HEK293 (cell line): ENCODE measurements around the gene CLPSL2.

Experiments used
- CTCF ChIA-PET: fragments of 350-600 bp; formaldehyde crosslinking; extraction: SDS; loops from one replicate; lab custom pipeline; 2021; ENCODE audit warnings: antibody characterized with exemption; lab: Yijun Ruan, JAX
- POLR2A ChIA-PET: fragments of 300-600 bp; formaldehyde crosslinking; extraction: SDS; loops from one replicate; lab custom pipeline; 2020; ENCODE audit warnings: antibody characterized with exemption, inconsistent platforms; lab: Yijun Ruan, JAX
- H3K27ac ChIP-seq: fragments of 200-500 bp; sonication (Bioruptor generic); 2 replicates; pipeline ENCODE4 v1.5.1; 2014; ENCODE audit warnings: low read depth, low read length, control low read depth, inconsistent platforms; ENCODE audit errors: extremely low read depth
- H3K36me3 ChIP-seq, 2 experiments: fragments of 200-500 bp in 1 of 2; sonication (Bioruptor generic) in 1 of 2; 1 replicate in 1 of 2; 2 replicates in 1 of 2; pipeline ENCODE4 v1.5.1; 2014 to 2017; ENCODE audit warnings: inconsistent platforms in 2 of 2, low read length in 2 of 2; ENCODE audit not compliant: control insufficient read depth in 2 of 2, insufficient read depth in 1 of 2
- H3K4me1 ChIP-seq: fragments of 200-500 bp; sonication (Bioruptor generic); 2 replicates; pipeline ENCODE4 v1.5.1; 2014; ENCODE audit warnings: mild to moderate bottlenecking, low read length, inconsistent platforms; ENCODE audit not compliant: control insufficient read depth, insufficient read depth
- H3K4me3 ChIP-seq: 2 replicates; pipeline ENCODE4 v1.5.1; 2011; ENCODE audit warnings: low read depth, mild to moderate bottlenecking, control low read depth, low read length, moderate library complexity
- H3K9me3 ChIP-seq: fragments of 200-500 bp; sonication (Bioruptor generic); 2 replicates; pipeline ENCODE4 v1.5.1; 2014; ENCODE audit warnings: low read depth, low read length, inconsistent platforms; ENCODE audit not compliant: control insufficient read depth, insufficient read depth
- EGR2 ChIP-seq: fragments of 450-650 bp; formaldehyde crosslinking; IDR thresholded peaks from 2 replicates; pipeline ENCODE4 v1.5.1; 2016; ENCODE audit warnings: low read depth, missing biosample characterization, missing genetic modification characterization
- GLIS1 ChIP-seq: fragments of 450-650 bp; formaldehyde crosslinking; IDR thresholded peaks from 2 replicates; pipeline ENCODE4 v1.5.1; 2016; ENCODE audit warnings: missing biosample characterization, missing genetic modification characterization
- IKZF3 ChIP-seq: fragments of 450-650 bp; IDR thresholded peaks from 2 replicates; pipeline ENCODE4 v1.5.0; 2018; ENCODE audit warnings: missing biosample characterization, mild to moderate bottlenecking, missing genetic modification characterization, moderate library complexity
- KLF1 ChIP-seq: fragments of 450-650 bp; formaldehyde crosslinking; IDR thresholded peaks from 2 replicates; pipeline ENCODE4 v1.5.1; 2016; ENCODE audit warnings: missing biosample characterization, missing genetic modification characterization
- SCRT2 ChIP-seq: fragments of 450-650 bp; formaldehyde crosslinking; IDR thresholded peaks from 2 replicates; pipeline ENCODE4 v1.5.1; 2016; ENCODE audit warnings: missing biosample characterization, missing genetic modification characterization
- ZFHX2 ChIP-seq: fragments of 450-650 bp; formaldehyde crosslinking; conservative IDR thresholded peaks from 2 replicates; pipeline ENCODE4 v1.5.1; 2016; ENCODE audit warnings: missing biosample characterization, missing genetic modification characterization
- ZIC2 ChIP-seq: fragments of 450-650 bp; formaldehyde crosslinking; IDR thresholded peaks from 2 replicates; pipeline ENCODE4 v1.5.1; 2016; ENCODE audit warnings: missing biosample characterization, missing genetic modification characterization
- ZNF112 ChIP-seq: fragments of 450-650 bp; formaldehyde crosslinking; IDR thresholded peaks from 2 replicates; pipeline ENCODE4 v1.5.0; 2017; ENCODE audit warnings: missing biosample characterization, missing genetic modification characterization
- ZNF155 ChIP-seq: fragments of 450-650 bp; formaldehyde crosslinking; IDR thresholded peaks from 2 replicates; pipeline ENCODE4 v1.5.1; 2016; ENCODE audit warnings: missing biosample characterization, missing genetic modification characterization
- ZNF341 ChIP-seq: fragments of 450-650 bp; formaldehyde crosslinking; IDR thresholded peaks from 2 replicates; pipeline ENCODE4; 2016; ENCODE audit warnings: low read depth, missing biosample characterization, missing genetic modification characterization
- ZNF548 ChIP-seq: fragments of 450-650 bp; formaldehyde crosslinking; IDR thresholded peaks from 2 replicates; pipeline ENCODE4 v1.5.1; 2016; ENCODE audit warnings: missing biosample characterization, missing genetic modification characterization
- ZNF558 ChIP-seq: fragments of 450-650 bp; formaldehyde crosslinking; IDR thresholded peaks from 2 replicates; pipeline ENCODE4 v1.5.1; 2016; ENCODE audit warnings: missing biosample characterization, missing genetic modification characterization
- ZNF658 ChIP-seq: fragments of 450-650 bp; formaldehyde crosslinking; IDR thresholded peaks from 2 replicates; pipeline ENCODE4; 2016; ENCODE audit warnings: missing biosample characterization, missing genetic modification characterization
- ZNF768 ChIP-seq: fragments of 450-650 bp; formaldehyde crosslinking; IDR thresholded peaks from 2 replicates; pipeline ENCODE4 v1.5.1; 2018; ENCODE audit warnings: missing biosample characterization, mild to moderate bottlenecking, missing genetic modification characterization
- ZSCAN30 ChIP-seq: fragments of 450-650 bp; IDR thresholded peaks from 2 replicates; pipeline ENCODE4 v1.5.1; 2018; ENCODE audit warnings: missing biosample characterization, mild to moderate bottlenecking, missing genetic modification characterization, moderate library complexity
- TF ChIP-seq, protein P1 (sequence below): fragments of 450-650 bp; formaldehyde crosslinking; IDR thresholded peaks from 2 replicates; pipeline ENCODE4 v1.5.1; 2016; ENCODE audit warnings: missing biosample characterization, missing genetic modification characterization
- TF ChIP-seq, protein P2 (sequence below): fragments of 450-650 bp; formaldehyde crosslinking; IDR thresholded peaks from 2 replicates; pipeline ENCODE4 v1.5.1; 2016; ENCODE audit warnings: missing biosample characterization, missing genetic modification characterization
- TF ChIP-seq, protein P3 (sequence below): fragments of 450-650 bp; formaldehyde crosslinking; IDR thresholded peaks from 2 replicates; pipeline ENCODE4 v1.5.1; 2016; ENCODE audit warnings: missing biosample characterization, missing genetic modification characterization

CLPSL2 gene

DNA sequence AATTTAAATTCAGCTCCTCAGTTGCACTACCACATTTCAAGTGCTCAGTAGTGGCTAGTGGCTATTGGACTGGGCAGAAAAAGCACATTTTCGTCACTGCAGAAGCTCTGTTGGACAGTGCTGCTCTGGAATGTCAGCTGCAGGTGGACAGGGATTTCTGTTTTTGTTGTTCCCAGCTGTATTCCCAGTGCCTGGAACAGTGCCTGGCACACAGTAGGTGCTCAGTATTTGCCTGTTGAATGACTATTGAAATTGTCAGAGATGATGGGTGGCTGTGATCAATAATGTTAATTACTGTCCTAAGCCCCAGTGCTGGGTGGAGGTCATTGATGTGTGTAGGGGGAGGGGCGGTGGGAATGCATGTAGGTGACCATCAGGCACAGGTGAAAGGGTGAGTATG, 9.9 kb downstream of the CLPSL2 start:
- Histone ChIP-seq H3K36me3 (no peaks in the 10 kb centered on the region), H3K4me1 (no peaks in the 10 kb centered on the region), H3K27ac (no peak overlapping the region), H3K9me3 (no peaks in the 10 kb centered on the region), H3K4me3 (no peak overlapping the region)
- CTCF ChIA-PET = interaction anchor here (0.7 to 1.2 kb wide), 3 partner anchors 50 to 309 kb away, joined by 3 to 4 read pairs (median 4); partner anchors contain the start of gene ARMC12
- no peak for TF ChIP-seq ZNF658 (tag by site-specific recombination)
- TF ChIP-seq ZNF112 (tag by site-specific recombination) = no peak
- no peak for TF ChIP-seq ZNF548 (tag by site-specific recombination)
- no peak for TF ChIP-seq ZSCAN30
- POLR2A ChIA-PET = no interaction called here

DNA sequence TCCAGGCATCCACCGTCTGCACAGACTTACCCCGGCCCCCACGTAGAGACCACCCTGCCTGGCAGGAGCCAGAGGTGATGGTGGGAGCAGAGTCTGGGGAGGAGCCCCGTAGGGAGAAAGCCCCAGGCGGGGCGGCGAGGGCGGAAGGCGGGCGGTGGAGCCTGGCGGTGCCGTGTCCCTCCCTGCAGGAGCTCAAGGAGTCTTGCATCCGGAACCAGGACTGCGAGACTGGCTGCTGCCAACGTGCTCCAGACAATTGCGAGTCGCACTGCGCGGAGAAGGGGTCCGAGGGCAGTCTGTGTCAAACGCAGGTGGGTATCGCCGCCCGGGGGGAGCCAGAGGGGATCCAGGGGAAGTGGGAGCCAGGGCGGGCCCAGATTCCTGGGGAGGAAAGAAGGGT, 10.4 kb downstream of the CLPSL2 start:
- Histone ChIP-seq H3K4me3 (no peak overlapping the region), H3K27ac (no peak overlapping the region), H3K36me3 (no peaks in the 10 kb centered on the region), H3K9me3 (no peaks in the 10 kb centered on the region), H3K4me1 (no peaks in the 10 kb centered on the region)
- ChIA-PET POLR2A (no interaction called here), CTCF (interaction anchor here (0.7 to 1.2 kb wide), 3 partner anchors 50 to 308 kb away, joined by 3 to 4 read pairs (median 3); partner anchors contain the start of gene ARMC12)
- TF ChIP-seq, protein P1, sequence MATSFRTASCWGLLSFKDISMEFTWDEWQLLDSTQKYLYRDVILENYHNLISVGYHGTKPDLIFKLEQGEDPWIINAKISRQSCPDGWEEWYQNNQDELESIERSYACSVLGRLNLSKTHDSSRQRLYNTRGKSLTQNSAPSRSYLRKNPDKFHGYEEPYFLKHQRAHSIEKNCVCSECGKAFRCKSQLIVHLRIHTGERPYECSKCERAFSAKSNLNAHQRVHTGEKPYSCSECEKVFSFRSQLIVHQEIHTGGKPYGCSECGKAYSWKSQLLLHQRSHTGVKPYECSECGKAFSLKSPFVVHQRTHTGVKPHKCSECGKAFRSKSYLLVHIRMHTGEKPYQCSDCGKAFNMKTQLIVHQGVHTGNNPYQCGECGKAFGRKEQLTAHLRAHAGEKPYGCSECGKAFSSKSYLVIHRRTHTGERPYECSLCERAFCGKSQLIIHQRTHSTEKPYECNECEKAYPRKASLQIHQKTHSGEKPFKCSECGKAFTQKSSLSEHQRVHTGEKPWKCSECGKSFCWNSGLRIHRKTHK (tag by site-specific recombination) = no peak
- 0 out of 2 replicates have a peak, but pooled peaks have one; percentile 24 for TF ChIP-seq ZIC2 (tag by site-specific recombination)
- peak; percentile 40; the same call in 1 of the 2 replicates for TF ChIP-seq ZNF341 (tag by site-specific recombination)
- TF ChIP-seq, protein P2, sequence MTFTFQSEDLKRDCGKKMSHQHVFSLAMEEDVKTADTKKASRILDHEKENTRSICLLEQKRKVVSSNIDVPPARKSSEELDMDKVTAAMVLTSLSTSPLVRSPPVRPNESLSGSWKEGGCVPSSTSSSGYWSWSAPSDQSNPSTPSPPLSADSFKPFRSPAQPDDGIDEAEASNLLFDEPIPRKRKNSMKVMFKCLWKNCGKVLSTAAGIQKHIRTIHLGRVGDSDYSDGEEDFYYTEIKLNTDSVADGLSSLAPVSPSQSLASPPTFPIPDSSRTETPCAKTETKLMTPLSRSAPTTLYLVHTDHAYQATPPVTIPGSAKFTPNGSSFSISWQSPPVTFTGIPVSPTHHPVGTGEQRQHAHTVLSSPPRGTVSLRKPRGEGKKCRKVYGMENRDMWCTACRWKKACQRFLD (tag by site-specific recombination) = no peak
- TF ChIP-seq KLF1 (tag by site-specific recombination) = peak; percentile 18; the same call in 1 of the 2 replicates
- TF ChIP-seq ZNF768 (tag by site-specific recombination) = no peak
- no peak for TF ChIP-seq SCRT2 (tag by site-specific recombination)
- TF ChIP-seq, protein P3, sequence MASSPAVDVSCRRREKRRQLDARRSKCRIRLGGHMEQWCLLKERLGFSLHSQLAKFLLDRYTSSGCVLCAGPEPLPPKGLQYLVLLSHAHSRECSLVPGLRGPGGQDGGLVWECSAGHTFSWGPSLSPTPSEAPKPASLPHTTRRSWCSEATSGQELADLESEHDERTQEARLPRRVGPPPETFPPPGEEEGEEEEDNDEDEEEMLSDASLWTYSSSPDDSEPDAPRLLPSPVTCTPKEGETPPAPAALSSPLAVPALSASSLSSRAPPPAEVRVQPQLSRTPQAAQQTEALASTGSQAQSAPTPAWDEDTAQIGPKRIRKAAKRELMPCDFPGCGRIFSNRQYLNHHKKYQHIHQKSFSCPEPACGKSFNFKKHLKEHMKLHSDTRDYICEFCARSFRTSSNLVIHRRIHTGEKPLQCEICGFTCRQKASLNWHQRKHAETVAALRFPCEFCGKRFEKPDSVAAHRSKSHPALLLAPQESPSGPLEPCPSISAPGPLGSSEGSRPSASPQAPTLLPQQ = no peak
- peak; percentile 43 for TF ChIP-seq EGR2 (tag by site-specific recombination)
- peak; percentile 36; the same call in 1 of the 2 replicates for TF ChIP-seq ZFHX2
- TF ChIP-seq GLIS1 (tag by site-specific recombination) = no peak
- no peak for TF ChIP-seq ZNF558 (tag by site-specific recombination)
- no peak for TF ChIP-seq IKZF3 (tag by site-specific recombination)
- no peak for TF ChIP-seq ZNF155 (tag by site-specific recombination)
